ENCODE measurements around the gene HECTD4. TPM values are rescaled to one million over a fixed set of nuclear protein-coding genes. Genes with fewer than 3 reads are reported as not detected.

HECTD4 gene
- total RNA-seq, 2 donors from 2014 or later, result 46.6 to 48.2 TPM

- peak; percentile 33 for DNase-seq
- peaks cover 44% of the 10 kb centered on the region for H3K36me3 ChIP-seq (ENCODE audit: control insufficient read depth, insufficient read depth, low read length)
- H3K4me1 ChIP-seq (ENCODE audit: control insufficient read depth, insufficient read depth, low read length), result no peaks in the 10 kb centered on the region
- Mint-ChIP-seq H3K9me3 (peaks cover 35% of the 10 kb centered on the region), H3K27ac (no peak overlapping the region), H3K36me3 (ENCODE audit: low read depth) (peaks cover 81% of the 10 kb centered on the region), H3K4me1 (no peaks in the 10 kb centered on the region), H3K27me3 (ENCODE audit: insufficient read depth) (no peaks in the 10 kb centered on the region), H3K4me3 (no peak overlapping the region)
- WGBS, 2 experiments (ENCODE audit: insufficient coverage in 1 of 2, insufficient read length in 1 of 2), result 91 to 96% methylated on average over 8 to 11 of the region's 11 CpGs
- no peak overlapping the region for H3K27ac ChIP-seq (ENCODE audit: low read depth, low read length)
- H3K27me3 ChIP-seq (ENCODE audit: control insufficient read depth, insufficient read depth, low read length, poor library complexity, severe bottlenecking), result no peaks in the 10 kb centered on the region
- H3K9ac ChIP-seq (ENCODE audit: extremely low read depth, low read length, poor library complexity, severe bottlenecking), result no peak overlapping the region
- H3K9me3 ChIP-seq (ENCODE audit: control insufficient read depth, low read length), result peaks cover 19% of the 10 kb centered on the region
- TF ChIP-seq, protein P1, sequence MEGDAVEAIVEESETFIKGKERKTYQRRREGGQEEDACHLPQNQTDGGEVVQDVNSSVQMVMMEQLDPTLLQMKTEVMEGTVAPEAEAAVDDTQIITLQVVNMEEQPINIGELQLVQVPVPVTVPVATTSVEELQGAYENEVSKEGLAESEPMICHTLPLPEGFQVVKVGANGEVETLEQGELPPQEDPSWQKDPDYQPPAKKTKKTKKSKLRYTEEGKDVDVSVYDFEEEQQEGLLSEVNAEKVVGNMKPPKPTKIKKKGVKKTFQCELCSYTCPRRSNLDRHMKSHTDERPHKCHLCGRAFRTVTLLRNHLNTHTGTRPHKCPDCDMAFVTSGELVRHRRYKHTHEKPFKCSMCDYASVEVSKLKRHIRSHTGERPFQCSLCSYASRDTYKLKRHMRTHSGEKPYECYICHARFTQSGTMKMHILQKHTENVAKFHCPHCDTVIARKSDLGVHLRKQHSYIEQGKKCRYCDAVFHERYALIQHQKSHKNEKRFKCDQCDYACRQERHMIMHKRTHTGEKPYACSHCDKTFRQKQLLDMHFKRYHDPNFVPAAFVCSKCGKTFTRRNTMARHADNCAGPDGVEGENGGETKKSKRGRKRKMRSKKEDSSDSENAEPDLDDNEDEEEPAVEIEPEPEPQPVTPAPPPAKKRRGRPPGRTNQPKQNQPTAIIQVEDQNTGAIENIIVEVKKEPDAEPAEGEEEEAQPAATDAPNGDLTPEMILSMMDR (conservative IDR thresholded peaks at IDR 0.05), result no peak
- H3K4me3 ChIP-seq (ENCODE audit: low read length), result no peak overlapping the region
These were observed 228.9 kb downstream of the HECTD4 start for GRCh38 chr12:112153181-112153892.

- peaks cover 73% of the 10 kb centered on the region for H3K36me3 Mint-ChIP-seq (ENCODE audit: low read depth)
- peaks cover 46% of the 10 kb centered on the region for H3K36me3 ChIP-seq (ENCODE audit: control insufficient read depth, insufficient read depth, low read length)
These were observed 230.3 kb downstream of the HECTD4 start for GRCh38 chr12:112151766-112152541.

GRCh38 chr12:112149596-112149995, 232.6 kb downstream of the HECTD4 start:
- H3K36me3 ChIP-seq (ENCODE audit: control insufficient read depth, insufficient read depth, low read length), result peaks cover 59% of the 10 kb centered on the region
- H3K4me3 ChIP-seq (ENCODE audit: low read length), result no peak overlapping the region
- no peaks in the 10 kb centered on the region for H3K9me3 ChIP-seq (ENCODE audit: control insufficient read depth, low read length)
- no peak overlapping the region for H3K9ac ChIP-seq (ENCODE audit: extremely low read depth, low read length, poor library complexity, severe bottlenecking)
- H3K4me3 Mint-ChIP-seq, result no peak overlapping the region
- peaks cover 72% of the 10 kb centered on the region for H3K36me3 Mint-ChIP-seq (ENCODE audit: low read depth)
- H3K4me1 ChIP-seq (ENCODE audit: control insufficient read depth, insufficient read depth, low read length), result no peaks in the 10 kb centered on the region
- TF ChIP-seq, protein P1 (conservative IDR thresholded peaks at IDR 0.05), result no peak
- no peak overlapping the region for H3K27ac Mint-ChIP-seq
- no peaks in the 10 kb centered on the region for H3K27me3 Mint-ChIP-seq (ENCODE audit: insufficient read depth)
- peaks cover under 1% of the 10 kb centered on the region for H3K9me3 Mint-ChIP-seq
- WGBS, 2 experiments (ENCODE audit: insufficient coverage in 1 of 2, insufficient read length in 1 of 2), result 91 to 94% methylated on average over 4 to 5 of the region's 5 CpGs
- H3K27me3 ChIP-seq (ENCODE audit: control insufficient read depth, insufficient read depth, low read length, poor library complexity, severe bottlenecking), result no peaks in the 10 kb centered on the region
- no peak overlapping the region for H3K27ac ChIP-seq (ENCODE audit: low read depth, low read length)
- DNase-seq, result peak; percentile 38
- H3K4me1 Mint-ChIP-seq, result no peaks in the 10 kb centered on the region

More at GRCh38 chr12:112151766-112152541, 230.3 kb downstream of the HECTD4 start:
- no peak overlapping the region for H3K9ac ChIP-seq (ENCODE audit: extremely low read depth, low read length, poor library complexity, severe bottlenecking)
- no peak overlapping the region for H3K4me3 Mint-ChIP-seq
- DNase-seq, result peak; percentile 33
- H3K27ac ChIP-seq (ENCODE audit: low read depth, low read length), result no peak overlapping the region
- no peaks in the 10 kb centered on the region for H3K4me1 ChIP-seq (ENCODE audit: control insufficient read depth, insufficient read depth, low read length)
- H3K27me3 Mint-ChIP-seq (ENCODE audit: insufficient read depth), result no peaks in the 10 kb centered on the region
- H3K4me1 Mint-ChIP-seq, result no peaks in the 10 kb centered on the region
- H3K9me3 ChIP-seq (ENCODE audit: control insufficient read depth, low read length), result peaks cover 9% of the 10 kb centered on the region
- 94 to 100% methylated on average over 4 to 11 of the region's 11 CpGs for WGBS, 2 experiments (ENCODE audit: insufficient coverage in 1 of 2, insufficient read length in 1 of 2)
- peaks cover 21% of the 10 kb centered on the region for H3K9me3 Mint-ChIP-seq
- TF ChIP-seq, protein P1 (conservative IDR thresholded peaks at IDR 0.05), result no peak
- H3K4me3 ChIP-seq (ENCODE audit: low read length), result no peak overlapping the region
- H3K27me3 ChIP-seq (ENCODE audit: control insufficient read depth, insufficient read depth, low read length, poor library complexity, severe bottlenecking), result no peaks in the 10 kb centered on the region
- H3K27ac Mint-ChIP-seq, result peak overlapping the region; percentile 45

All from endodermal cell (in vitro differentiated cells).